PC-3 (cell line): ENCODE measurements around the gene LOXHD1.

Experiments
- EZH2 ChIP-seq: fragments of 300-600 bp; sonication (generic); IDR thresholded peaks from one replicate; pipeline ENCODE4 v1.6.1; 2017; ENCODE audit warnings: antibody characterized with exemption, mild to moderate bottlenecking, low read length; ENCODE audit not compliant: unreplicated experiment
- TF ChIP-seq, protein P1 (sequence below): fragments of 300-600 bp; sonication (generic); conservative IDR thresholded peaks from 2 replicates; pipeline ENCODE4 v1.5.1; 2017; ENCODE audit warnings: antibody characterized with exemption, low read depth, mild to moderate bottlenecking, low read length

DNA sequence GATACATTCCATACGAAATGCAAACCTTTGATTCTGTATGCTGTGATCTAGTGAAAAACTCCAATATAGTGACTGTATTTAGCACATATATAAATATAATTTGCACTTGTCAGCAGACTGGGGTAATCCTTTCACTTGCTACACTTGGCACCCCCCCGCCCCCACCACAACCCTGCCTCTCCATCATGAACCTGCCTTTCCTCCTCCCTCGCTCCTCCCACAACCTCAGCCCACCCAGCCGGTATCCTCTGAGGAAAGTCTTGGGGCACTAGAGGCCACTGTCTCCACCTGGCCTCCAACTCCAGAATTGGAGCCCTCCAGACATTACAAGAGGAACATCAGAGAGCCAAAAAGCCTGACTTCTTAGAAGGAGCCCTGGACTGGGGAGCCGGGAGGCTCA, 196.3 kb downstream of the LOXHD1 start:
- TF ChIP-seq, protein P1, sequence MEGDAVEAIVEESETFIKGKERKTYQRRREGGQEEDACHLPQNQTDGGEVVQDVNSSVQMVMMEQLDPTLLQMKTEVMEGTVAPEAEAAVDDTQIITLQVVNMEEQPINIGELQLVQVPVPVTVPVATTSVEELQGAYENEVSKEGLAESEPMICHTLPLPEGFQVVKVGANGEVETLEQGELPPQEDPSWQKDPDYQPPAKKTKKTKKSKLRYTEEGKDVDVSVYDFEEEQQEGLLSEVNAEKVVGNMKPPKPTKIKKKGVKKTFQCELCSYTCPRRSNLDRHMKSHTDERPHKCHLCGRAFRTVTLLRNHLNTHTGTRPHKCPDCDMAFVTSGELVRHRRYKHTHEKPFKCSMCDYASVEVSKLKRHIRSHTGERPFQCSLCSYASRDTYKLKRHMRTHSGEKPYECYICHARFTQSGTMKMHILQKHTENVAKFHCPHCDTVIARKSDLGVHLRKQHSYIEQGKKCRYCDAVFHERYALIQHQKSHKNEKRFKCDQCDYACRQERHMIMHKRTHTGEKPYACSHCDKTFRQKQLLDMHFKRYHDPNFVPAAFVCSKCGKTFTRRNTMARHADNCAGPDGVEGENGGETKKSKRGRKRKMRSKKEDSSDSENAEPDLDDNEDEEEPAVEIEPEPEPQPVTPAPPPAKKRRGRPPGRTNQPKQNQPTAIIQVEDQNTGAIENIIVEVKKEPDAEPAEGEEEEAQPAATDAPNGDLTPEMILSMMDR: no peak
- TF ChIP-seq EZH2: no peak
